OCI-LY7 (cell line): ENCODE measurements around the gene ARHGAP26.

ENCODE experiments used
- EZH2phosphoT487 ChIP-seq: fragments of 200-600 bp; sonication (generic); IDR thresholded peaks from 2 replicates; pipeline ENCODE4 v1.6.1; 2018; ENCODE audit warnings: low read depth, borderline replicate concordance, mild to moderate bottlenecking, mixed run types, antibody characterized with exemption, low read length, moderate library complexity, mixed read lengths
- TF ChIP-seq, protein P1 (sequence below): fragments of 200-600 bp; sonication (generic); conservative IDR thresholded peaks from 2 replicates; pipeline ENCODE4 v1.5.1; 2014; ENCODE audit warnings: mild to moderate bottlenecking, antibody characterized with exemption, low read length, moderate library complexity, mixed read lengths

- TF ChIP-seq, protein P1, sequence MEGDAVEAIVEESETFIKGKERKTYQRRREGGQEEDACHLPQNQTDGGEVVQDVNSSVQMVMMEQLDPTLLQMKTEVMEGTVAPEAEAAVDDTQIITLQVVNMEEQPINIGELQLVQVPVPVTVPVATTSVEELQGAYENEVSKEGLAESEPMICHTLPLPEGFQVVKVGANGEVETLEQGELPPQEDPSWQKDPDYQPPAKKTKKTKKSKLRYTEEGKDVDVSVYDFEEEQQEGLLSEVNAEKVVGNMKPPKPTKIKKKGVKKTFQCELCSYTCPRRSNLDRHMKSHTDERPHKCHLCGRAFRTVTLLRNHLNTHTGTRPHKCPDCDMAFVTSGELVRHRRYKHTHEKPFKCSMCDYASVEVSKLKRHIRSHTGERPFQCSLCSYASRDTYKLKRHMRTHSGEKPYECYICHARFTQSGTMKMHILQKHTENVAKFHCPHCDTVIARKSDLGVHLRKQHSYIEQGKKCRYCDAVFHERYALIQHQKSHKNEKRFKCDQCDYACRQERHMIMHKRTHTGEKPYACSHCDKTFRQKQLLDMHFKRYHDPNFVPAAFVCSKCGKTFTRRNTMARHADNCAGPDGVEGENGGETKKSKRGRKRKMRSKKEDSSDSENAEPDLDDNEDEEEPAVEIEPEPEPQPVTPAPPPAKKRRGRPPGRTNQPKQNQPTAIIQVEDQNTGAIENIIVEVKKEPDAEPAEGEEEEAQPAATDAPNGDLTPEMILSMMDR, result peak; percentile 21; the same call in 1 of the 2 replicates
- TF ChIP-seq EZH2phosphoT487, result no peak
Observed at GRCh38 chr5:143003328-143003636, 233.1 kb downstream of the ARHGAP26 start.
